Measurements from ENCODE around the gene KLC3.

Gene KLC3

DNA sequence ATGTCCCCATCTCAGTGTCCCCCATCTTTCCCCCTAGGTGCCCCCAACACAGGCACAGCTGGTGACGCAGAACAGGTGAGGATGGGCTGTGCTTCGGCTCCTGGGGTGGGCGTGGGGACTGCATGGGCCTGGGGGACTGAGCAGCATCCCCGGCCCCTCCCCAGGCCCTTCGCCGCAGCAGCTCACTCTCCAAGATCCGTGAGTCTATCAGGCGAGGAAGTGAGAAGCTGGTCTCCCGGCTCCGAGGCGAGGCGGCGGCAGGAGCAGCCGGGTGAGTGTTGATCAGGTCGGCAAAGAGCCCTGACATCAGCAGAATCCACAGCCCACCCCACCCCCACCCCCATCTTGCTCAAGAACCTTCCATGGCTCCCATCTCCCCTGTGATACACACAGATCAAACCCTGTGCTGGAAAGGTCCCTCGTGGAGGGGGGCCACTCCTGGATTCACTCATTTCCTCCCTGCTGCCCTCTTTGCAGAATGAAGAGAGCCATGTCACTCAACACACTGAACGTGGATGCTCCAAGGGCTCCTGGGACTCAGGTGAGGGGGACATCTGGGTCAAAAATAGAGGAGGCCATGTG lies 10.0 kb downstream of the KLC3 start:
- CTCF ChIA-PET, result interaction anchor here (3.0 kb wide), 1 partner anchor 12 kb away, joined by 18 read pairs; no protein-coding TSS in a partner anchor
- no peak for DNase-seq (ENCODE audit: low read depth, low spot score)
- H3K4me3 ChIP-seq (ENCODE audit: low read depth, low read length), result no peak overlapping the region

DNA sequence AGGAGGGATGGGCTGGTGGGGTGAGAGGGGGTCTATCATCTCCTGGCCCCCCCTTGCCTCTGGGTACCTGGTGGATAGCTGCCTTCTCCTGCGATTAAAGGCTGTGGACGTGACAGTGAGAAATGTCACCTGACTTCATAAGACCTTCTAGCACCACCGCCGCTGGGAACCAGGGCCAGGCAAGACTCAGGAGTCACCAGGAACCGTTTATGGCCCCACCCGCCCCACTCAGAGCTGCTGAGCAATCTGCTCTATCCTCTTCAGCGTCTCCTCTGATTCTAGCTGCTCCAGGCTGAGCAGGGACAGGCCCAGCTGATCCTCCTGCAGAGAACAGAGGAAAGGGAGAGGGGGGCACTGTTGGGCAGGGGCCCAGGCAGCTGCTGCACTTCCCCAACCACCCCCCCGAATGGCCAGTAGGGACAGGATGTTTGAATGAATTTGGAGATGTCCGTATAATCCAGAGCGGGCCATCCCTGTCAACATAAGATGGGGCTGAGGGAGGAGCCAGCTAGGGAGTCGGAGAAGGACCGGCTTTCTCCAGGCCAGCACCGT lies 10.9 kb downstream of the KLC3 start:
- no peak overlapping the region for H3K4me3 ChIP-seq (ENCODE audit: low read depth, low read length)
- TF ChIP-seq, protein P1, sequence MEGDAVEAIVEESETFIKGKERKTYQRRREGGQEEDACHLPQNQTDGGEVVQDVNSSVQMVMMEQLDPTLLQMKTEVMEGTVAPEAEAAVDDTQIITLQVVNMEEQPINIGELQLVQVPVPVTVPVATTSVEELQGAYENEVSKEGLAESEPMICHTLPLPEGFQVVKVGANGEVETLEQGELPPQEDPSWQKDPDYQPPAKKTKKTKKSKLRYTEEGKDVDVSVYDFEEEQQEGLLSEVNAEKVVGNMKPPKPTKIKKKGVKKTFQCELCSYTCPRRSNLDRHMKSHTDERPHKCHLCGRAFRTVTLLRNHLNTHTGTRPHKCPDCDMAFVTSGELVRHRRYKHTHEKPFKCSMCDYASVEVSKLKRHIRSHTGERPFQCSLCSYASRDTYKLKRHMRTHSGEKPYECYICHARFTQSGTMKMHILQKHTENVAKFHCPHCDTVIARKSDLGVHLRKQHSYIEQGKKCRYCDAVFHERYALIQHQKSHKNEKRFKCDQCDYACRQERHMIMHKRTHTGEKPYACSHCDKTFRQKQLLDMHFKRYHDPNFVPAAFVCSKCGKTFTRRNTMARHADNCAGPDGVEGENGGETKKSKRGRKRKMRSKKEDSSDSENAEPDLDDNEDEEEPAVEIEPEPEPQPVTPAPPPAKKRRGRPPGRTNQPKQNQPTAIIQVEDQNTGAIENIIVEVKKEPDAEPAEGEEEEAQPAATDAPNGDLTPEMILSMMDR (IDR thresholded peaks at IDR 0.05; ENCODE audit: insufficient read depth, low read length, missing control alignments), result no peak
- CTCF ChIA-PET, result interaction anchor here (1.8 to 3.0 kb wide), 2 partner anchors 13 to 53 kb away, joined by 5 to 18 read pairs; partner anchors contain the start of gene PPP1R13L
- POLR2A ChIA-PET, result no interaction called here
- no peak for DNase-seq (ENCODE audit: low read depth, low spot score)

More for the DNA sequence above, 10.0 kb downstream of the KLC3 start:
- POLR2A ChIA-PET, result interaction anchor here (0.7 kb wide), 1 partner anchor 44 kb away, joined by 3 read pairs; no protein-coding TSS in a partner anchor
- TF ChIP-seq, protein P1 (IDR thresholded peaks at IDR 0.05; ENCODE audit: insufficient read depth, low read length, missing control alignments), result no peak

DNA sequence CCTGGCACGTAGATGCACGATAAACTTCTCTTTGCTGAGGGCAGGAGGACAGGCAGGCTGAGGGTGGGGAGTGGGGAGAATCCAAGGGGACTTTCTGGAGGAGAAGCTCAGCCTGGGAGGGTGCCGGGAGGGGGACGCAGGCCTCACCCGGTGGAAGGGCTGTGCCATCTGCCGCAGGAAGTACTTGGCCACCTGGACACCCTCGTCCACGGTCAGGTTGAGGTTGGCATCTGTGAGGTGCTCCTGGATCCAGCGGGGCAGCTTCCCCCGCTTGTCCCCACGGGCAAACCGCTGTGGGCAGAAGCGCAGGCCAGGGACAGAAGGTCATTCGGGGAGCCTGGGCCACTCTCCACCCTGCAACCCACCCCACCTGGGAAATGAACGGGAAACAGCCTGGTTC lies 11.5 kb downstream of the KLC3 start:
- POLR2A ChIA-PET, result no interaction called here
- no peak overlapping the region for H3K4me3 ChIP-seq (ENCODE audit: low read depth, low read length)

DNA sequence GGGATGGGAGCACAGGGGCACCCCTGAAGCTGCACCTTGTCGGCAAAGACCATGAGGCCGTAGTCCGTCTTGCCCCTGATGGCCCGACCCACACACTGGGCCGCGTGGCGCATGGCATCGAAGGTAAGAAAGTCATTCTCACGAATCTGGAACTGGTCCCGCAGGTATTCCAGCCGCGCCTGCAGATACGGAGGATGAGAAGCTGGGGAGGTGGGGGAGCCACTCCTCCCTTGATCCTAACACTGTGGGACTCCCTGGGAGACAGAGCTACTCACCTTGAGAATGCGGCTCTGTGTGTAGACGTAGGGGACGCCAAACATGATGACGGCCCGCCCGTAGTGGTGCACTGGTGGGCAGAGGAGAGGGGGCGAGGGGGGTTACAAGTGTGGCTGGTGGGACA lies 11.9 kb downstream of the KLC3 start:
- TF ChIP-seq, protein P1 (IDR thresholded peaks at IDR 0.05; ENCODE audit: insufficient read depth, low read length, missing control alignments), result no peak
- POLR2A ChIA-PET, result no interaction called here
- DNase-seq (ENCODE audit: low read depth, low spot score), result no peak
- CTCF ChIA-PET, result interaction anchor here (1.8 to 3.0 kb wide), 2 partner anchors 14 to 52 kb away, joined by 5 to 18 read pairs; partner anchors contain the start of gene PPP1R13L
- H3K4me3 ChIP-seq (ENCODE audit: low read depth, low read length), result no peak overlapping the region

More for the DNA sequence above, 11.5 kb downstream of the KLC3 start:
- no peak for DNase-seq (ENCODE audit: low read depth, low spot score)
- CTCF ChIA-PET, result interaction anchor here (1.8 to 3.0 kb wide), 2 partner anchors 13 to 52 kb away, joined by 5 to 18 read pairs; partner anchors contain the start of gene PPP1R13L
- TF ChIP-seq, protein P1 (IDR thresholded peaks at IDR 0.05; ENCODE audit: insufficient read depth, low read length, missing control alignments), result no peak

DNA sequence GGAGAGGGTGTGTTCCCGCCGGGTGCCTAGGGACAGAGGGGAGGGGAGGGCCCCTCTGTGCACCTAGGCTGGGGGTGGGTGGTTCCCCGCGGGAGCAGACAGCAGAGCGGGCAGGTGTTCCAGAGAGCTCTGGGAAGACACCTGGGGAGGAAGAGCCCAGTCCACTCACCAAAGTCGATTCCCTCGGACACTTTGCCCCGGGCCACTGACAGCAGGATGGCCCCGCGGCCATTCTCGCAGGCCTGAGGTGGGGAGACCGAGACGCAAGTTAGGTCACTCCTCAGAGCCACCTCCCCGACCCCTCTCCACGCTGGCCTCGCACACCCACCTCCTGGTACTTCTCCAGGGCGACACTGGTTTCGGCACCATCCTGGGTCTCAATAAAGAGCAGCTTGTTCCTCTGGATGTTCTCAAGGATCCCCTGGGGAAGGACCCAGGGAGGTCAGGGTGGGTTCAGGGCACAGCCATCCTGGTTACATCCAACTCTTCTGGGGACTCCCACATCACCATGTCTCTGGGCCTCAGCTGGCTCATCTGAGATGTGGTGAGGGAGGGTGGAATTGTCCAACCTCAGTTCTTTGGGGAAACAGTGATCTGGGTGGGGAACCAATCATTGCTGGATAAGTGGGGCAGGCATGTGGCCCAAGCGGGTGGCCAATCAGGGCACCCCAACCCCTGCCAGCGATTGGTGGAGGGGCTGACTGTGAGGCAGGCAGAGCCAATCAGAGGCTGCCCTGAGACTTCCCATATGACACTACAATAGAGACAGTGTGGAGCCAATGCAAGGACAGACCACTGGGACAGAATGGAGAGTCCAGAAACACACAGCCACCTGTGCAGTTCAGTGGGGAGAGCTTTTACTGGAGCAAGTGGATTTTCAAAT lies 12.6 kb downstream of the KLC3 start:
- POLR2A ChIA-PET, result no interaction called here
- no peak overlapping the region for H3K4me3 ChIP-seq (ENCODE audit: low read depth, low read length)
- DNase-seq (ENCODE audit: low read depth, low spot score), result no peak
- TF ChIP-seq, protein P1 (IDR thresholded peaks at IDR 0.05; ENCODE audit: insufficient read depth, low read length, missing control alignments), result no peak
- CTCF ChIA-PET, result interaction anchor here (0.7 to 3.0 kb wide), 4 partner anchors 14 to 207 kb away, joined by 3 to 18 read pairs (median 4); partner anchors contain the start of gene PPP1R13L
